Right lobe of liver (tissue), 6 donors: ENCODE results near the gene CARD19. TPM values are rescaled to one million over a fixed set of nuclear protein-coding genes. Genes with fewer than 3 reads are reported as not detected.

Experiments
- ATAC-seq, 4 donors: fragments of 200-7000 bp; cut with Tn5 transposase; one replicate each; pipeline ENCODE4 v1.9.1; 2020; ENCODE audit warnings: mild to moderate bottlenecking in 4 of 4, moderate library complexity in 4 of 4
- DNase-seq, 3 donors: peaks; one replicate each; pipeline ENCODE4 v3.0.0-alpha.2; 2020
- H3K27ac ChIP-seq, 3 donors: fragments of 200-600 bp; one replicate each; pipeline ENCODE4 v1.8.0; 2022
- H3K27me3 ChIP-seq, 2 donors: fragments of 200-600 bp; one replicate each; pipeline ENCODE4 v1.8.0; 2022
- H3K36me3 ChIP-seq, 4 donors: fragments of 200-600 bp; sonication (generic) in 1 of 4; one replicate each; pipeline versions ENCODE4 v1.5.1 to v1.8.0; 2017 to 2022; ENCODE audit warnings: control low read depth in 1 of 4
- H3K4me1 ChIP-seq, 4 donors: fragments of 200-600 bp; sonication (generic) in 1 of 4; one replicate each; pipeline versions ENCODE4 v1.5.1 to v1.8.0; 2017 to 2022; ENCODE audit warnings: control low read depth in 1 of 4
- H3K4me3 ChIP-seq, 3 donors: fragments of 200-600 bp; one replicate each; pipeline ENCODE4 v1.8.0; 2022
- H3K9me3 ChIP-seq, 4 donors: fragments of 200-600 bp; sonication (generic) in 1 of 4; one replicate each; pipeline versions ENCODE4 v1.5.1 to v1.8.0; 2017 to 2022; ENCODE audit warnings: control low read depth in 1 of 4
- CTCF ChIP-seq, 4 donors: fragments of 200-600 bp in 3 of 4; fragments of 450-650 bp in 1 of 4; IDR thresholded peaks; one replicate each; pipeline versions ENCODE4 v1.5.1 to v1.8.0; 2016 to 2022; ENCODE audit warnings: antibody characterized with exemption in 4 of 4, mild to moderate bottlenecking in 2 of 4
- POLR2A ChIP-seq: fragments of 450-650 bp; IDR thresholded peaks from one replicate; pipeline ENCODE4 v1.6.1; 2017; ENCODE audit warnings: antibody characterized with exemption, mild to moderate bottlenecking
- WGBS: methylation state at CpG from one replicate; pipeline ENCODE4 v1.1.6; 2018; ENCODE audit warnings: low coverage, low lambda C conversion rate; ENCODE audit not compliant: insufficient coverage; ENCODE audit errors: missing lambda C conversion rate; 5-methylcytosine and 5-hydroxymethylcytosine counted together
- intact Hi-C, 2 donors: fragments of 100-400 bp; cut with DNase I; formaldehyde crosslinking; loops; one replicate each; pipeline versions ENCODE4 v1.11.2 to v1.14.1; 2022
- total RNA-seq, 6 experiments: library from RNA; depleted of rRNA in 2 of 6; stranded (reverse); fragments of >200 nt in 2 of 6; fragmentation: NEBNext Ultra II Directional in 3 of 6; extraction: Animal tissue kit (Norgen Biotek cat#: 25700) in 3 of 6; gene quantifications; one replicate each; pipeline versions ENCODE4 v1.1.0 to v1.2.4, GENCODE V29; 2016 to 2023
- donor health status: DM: no; HTN: yes; CAD: no.
- donor health status: DM: no; HTN: no; CAD: no.
- donor health status: DM: no; HTN: no; CAD: no.
- donor health status: DM: no; HTN: yes; CAD: no.
- donor health status: DM: no; HTN: yes; CAD: no.

CARD19 gene
- total RNA-seq, 6 experiments from 2014 or later, result 6.3 to 31.7 (median 12.1) TPM

DNA sequence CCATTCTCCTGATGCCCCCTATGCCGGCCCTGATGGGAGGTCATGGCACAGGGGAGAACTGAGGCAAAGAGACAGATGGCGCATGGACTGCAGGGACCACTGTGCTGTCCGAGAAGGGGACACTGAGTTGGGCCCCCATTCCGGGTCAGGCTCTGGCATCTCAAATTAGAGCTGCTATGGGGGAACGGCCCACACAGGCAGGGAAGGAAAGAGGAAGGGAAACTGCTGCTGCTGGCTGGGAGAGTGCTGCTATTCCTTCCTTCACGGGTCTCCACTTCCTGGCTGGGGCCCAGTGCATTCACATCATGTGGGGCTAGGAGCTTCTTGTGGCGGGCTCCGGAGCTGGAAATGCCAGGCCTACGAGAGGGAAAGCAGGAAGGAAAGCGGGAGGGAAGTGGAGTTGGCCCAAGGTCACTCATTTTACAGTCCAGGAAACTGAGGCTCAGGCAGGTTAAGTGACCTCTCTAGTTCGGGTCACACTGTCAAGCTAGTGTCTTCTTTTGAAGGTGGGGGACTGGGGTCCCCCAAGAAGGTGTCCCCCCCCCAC lies 1.3 kb upstream of the CARD19 start:
- 47% methylated on average over 5 of the region's 11 CpGs for WGBS
- ATAC-seq, result peak in 1 of 4 donors; percentile 0
- Histone ChIP-seq H3K27ac (peak overlapping the region; percentile 80 to 98 (median 89)), H3K4me3 (peak overlapping the region; percentile 50 to 59 (median 55)), H3K9me3 (no peaks in the 10 kb centered on the region), H3K36me3 (no peaks in the 10 kb centered on the region), H3K27me3 (no peaks in the 10 kb centered on the region), H3K4me1 (peaks cover 0 to 9% (median 3%) of the 10 kb centered on the region in 4 donors)
- DNase-seq, result peak; percentile 63 to 78 (median 67)
- intact Hi-C loops, result loop anchor here in 1 of 2 donors (10.0 kb wide), 1 partner anchor 90 kb away; no protein-coding TSS in a partner anchor
- TF ChIP-seq POLR2A (no peak), CTCF (IDR thresholded peaks at IDR 0.05) (no peak)

DNA sequence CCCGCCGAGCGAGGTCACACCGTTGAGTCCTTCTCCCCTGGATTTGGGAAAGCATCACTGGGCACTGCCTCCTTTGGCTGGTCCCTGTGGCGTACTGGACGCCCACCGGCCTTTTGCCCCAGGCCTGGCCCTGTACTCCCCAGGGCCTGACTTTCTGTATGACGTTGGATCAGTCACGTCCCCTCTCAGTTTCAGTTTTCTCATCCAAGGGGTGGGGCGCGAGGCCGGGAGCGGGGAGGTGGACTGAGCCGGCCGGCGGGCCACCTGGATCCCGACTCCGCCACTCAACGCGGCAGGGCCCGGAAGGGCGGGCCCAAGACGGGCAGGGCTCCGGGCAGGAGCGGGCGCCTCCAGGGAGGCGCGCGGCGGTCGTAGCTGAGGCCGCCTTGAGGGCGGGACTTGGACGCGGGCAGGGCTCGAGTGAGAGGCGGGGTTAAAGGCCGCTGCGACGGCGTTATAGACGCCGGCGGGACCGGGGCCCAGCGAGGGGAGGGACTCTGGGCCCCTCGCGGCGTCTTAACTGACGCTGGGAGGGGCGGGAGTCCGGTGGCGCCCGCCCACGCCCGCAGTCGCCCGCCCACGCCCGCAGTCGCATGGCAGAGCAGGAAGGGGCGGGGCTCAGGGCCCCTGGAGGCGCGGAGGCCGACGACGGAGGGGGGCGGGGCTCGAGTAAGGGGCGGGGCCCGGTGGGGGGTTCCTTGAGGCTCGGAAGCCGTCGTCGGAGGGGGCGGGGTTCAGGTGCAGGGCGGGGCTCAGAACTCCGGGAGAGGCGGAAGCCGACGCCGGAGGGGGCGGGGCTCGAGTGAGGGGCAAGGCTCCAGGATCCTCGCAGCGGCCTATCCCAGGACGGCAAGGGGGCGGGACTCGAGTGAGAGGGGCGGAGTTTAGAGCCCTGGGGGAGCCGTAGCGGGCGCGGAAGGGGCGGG lies 549 bp upstream of the CARD19 start:
- H3K27ac ChIP-seq, result peak overlapping the region; percentile 80 to 98 (median 89)
- intact Hi-C loops, result loop anchor here in 1 of 2 donors (10.0 kb wide), 1 partner anchor 91 kb away; no protein-coding TSS in a partner anchor
- 3% methylated on average over 6 of the region's 95 CpGs for WGBS

GRCh38 chr9:93096811-93097382 lies 880 bp downstream of the CARD19 start:
- no peaks in the 10 kb centered on the region for H3K27me3 ChIP-seq
- H3K27ac ChIP-seq, result peak overlapping the region; percentile 74 to 95 (median 78)
- peak overlapping the region; percentile 98 to 100 (median 99) for H3K4me3 ChIP-seq
- intact Hi-C loops, result loop anchor here in 1 of 2 donors (10.0 kb wide), 1 partner anchor 92 kb away; no protein-coding TSS in a partner anchor
- ATAC-seq (no peak), DNase-seq (peak in 2 of 3 donors; percentile 53 to 61)
- H3K9me3 ChIP-seq, result no peaks in the 10 kb centered on the region
- peaks cover 0 to 9% (median 3%) of the 10 kb centered on the region in 4 donors for H3K4me1 ChIP-seq
- TF ChIP-seq POLR2A (no peak), CTCF (IDR thresholded peaks at IDR 0.05) (no peak)
- H3K36me3 ChIP-seq, result no peaks in the 10 kb centered on the region
- 0% methylated on average over 8 of the region's 16 CpGs for WGBS

More for the DNA sequence above, 549 bp upstream of the CARD19 start:
- peaks cover 0 to 9% (median 3%) of the 10 kb centered on the region in 4 donors for H3K4me1 ChIP-seq
- peak; percentile 81 to 91 (median 87) for ATAC-seq
- H3K9me3 ChIP-seq, result no peaks in the 10 kb centered on the region
- no peaks in the 10 kb centered on the region for H3K36me3 ChIP-seq
- peak; percentile 100 for DNase-seq
- H3K27me3 ChIP-seq, result no peaks in the 10 kb centered on the region
- peak overlapping the region; percentile 50 to 100 (median 98) for H3K4me3 ChIP-seq
- TF ChIP-seq CTCF (IDR thresholded peaks at IDR 0.05), result no peak
- peak; percentile 93 for TF ChIP-seq POLR2A

GRCh38 chr9:93097511-93098201 lies 1.6 kb downstream of the CARD19 start:
- Histone ChIP-seq H3K36me3 (no peaks in the 10 kb centered on the region), H3K27ac (peak overlapping the region in 2 of 3 donors; percentile 33 to 72), H3K27me3 (no peaks in the 10 kb centered on the region), H3K4me1 (peaks cover 0 to 9% (median 3%) of the 10 kb centered on the region in 4 donors), H3K4me3 (peak overlapping the region in 1 of 3 donors; percentile 99), H3K9me3 (no peaks in the 10 kb centered on the region)
- WGBS, result 74% methylated on average over 6 of the region's 11 CpGs
- intact Hi-C loops, result loop anchor here in 1 of 2 donors (10.0 kb wide), 1 partner anchor 93 kb away; no protein-coding TSS in a partner anchor
- no peak for ATAC-seq
- TF ChIP-seq POLR2A, result no peak
- TF ChIP-seq CTCF (IDR thresholded peaks at IDR 0.05), result no peak
- DNase-seq, result peak in 2 of 3 donors; percentile 49 to 61
